Measurements from ENCODE around the gene ADGRG1. TPM values are rescaled to one million over a fixed set of nuclear protein-coding genes. Genes with fewer than 3 reads are reported as not detected.

The ADGRG1 gene
- polyA plus RNA-seq, 1 experiment = 1.1 TPM

DNA sequence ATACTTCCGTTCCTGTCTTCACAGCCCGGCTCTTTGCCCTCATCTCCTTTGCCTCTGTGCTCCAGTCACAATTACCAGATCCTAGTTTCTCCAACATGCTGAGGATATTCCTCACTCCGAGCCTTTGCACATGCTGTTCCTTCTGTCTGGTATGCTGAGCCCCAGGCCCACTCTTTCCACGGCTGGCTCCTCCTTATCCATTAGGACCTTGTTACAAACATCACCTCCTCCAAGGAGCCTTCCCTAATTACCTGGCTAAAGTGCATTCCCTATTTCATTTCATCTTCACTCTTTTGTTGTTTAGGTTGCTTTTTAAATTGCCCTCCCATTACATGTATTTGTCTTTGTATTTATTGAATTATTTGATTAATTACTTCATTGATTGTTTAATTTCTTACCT is 14.9 kb upstream of the ADGRG1 start:
- Histone ChIP-seq H3K36me3 (ENCODE audit: control insufficient read depth, insufficient read depth, low read length) (no peaks in the 10 kb centered on the region), H3K4me3 (ENCODE audit: low read depth, low read length) (no peak overlapping the region), H3K27me3 (ENCODE audit: control insufficient read depth, insufficient read depth, low read length) (peaks cover 5% of the 10 kb centered on the region; the same call in 1 of the 2 replicates)
- ChIA-PET CTCF (interaction anchor here (0.6 to 1.7 kb wide), 4 partner anchors 13 to 590 kb away, joined by 3 to 7 read pairs (median 3); no protein-coding TSS in a partner anchor), POLR2A (no interaction called here)
- DNase-seq (ENCODE audit: low read depth) = no peak
- TF ChIP-seq CTCF (IDR thresholded peaks at IDR 0.05; ENCODE audit: insufficient read depth, low read depth, low read length) = no peak

- Histone ChIP-seq H3K4me3 (ENCODE audit: low read depth, low read length) (no peak overlapping the region), H3K27me3 (ENCODE audit: control insufficient read depth, insufficient read depth, low read length) (0 out of 2 replicates have a peak, but pooled peaks cover 3% of the 10 kb centered on the region), H3K36me3 (ENCODE audit: control insufficient read depth, insufficient read depth, low read length) (no peaks in the 10 kb centered on the region)
- DNase-seq (ENCODE audit: low read depth) = no peak
- ChIA-PET POLR2A (no interaction called here), CTCF (interaction anchor here (1.3 to 1.7 kb wide), 2 partner anchors 14 to 35 kb away, joined by 4 to 7 read pairs; no protein-coding TSS in a partner anchor)
- TF ChIP-seq CTCF (IDR thresholded peaks at IDR 0.05; ENCODE audit: insufficient read depth, low read depth, low read length) = no peak
Measured at GRCh38 chr16:57614536-57614935, 13.9 kb upstream of the ADGRG1 start.

- CTCF ChIA-PET = interaction anchor here (1.3 to 1.7 kb wide), 2 partner anchors 15 to 35 kb away, joined by 4 to 7 read pairs; no protein-coding TSS in a partner anchor
- Histone ChIP-seq H3K27me3 (ENCODE audit: control insufficient read depth, insufficient read depth, low read length) (0 out of 2 replicates have a peak, but pooled peaks cover 2% of the 10 kb centered on the region), H3K36me3 (ENCODE audit: control insufficient read depth, insufficient read depth, low read length) (no peaks in the 10 kb centered on the region), H3K4me3 (ENCODE audit: low read depth, low read length) (no peak overlapping the region)
- DNase-seq (ENCODE audit: low read depth) = no peak
- no peak for TF ChIP-seq CTCF (IDR thresholded peaks at IDR 0.05; ENCODE audit: insufficient read depth, low read depth, low read length)
- POLR2A ChIA-PET = no interaction called here
Measured at GRCh38 chr16:57614944-57615343, 13.5 kb upstream of the ADGRG1 start.

GRCh38 chr16:57615813-57616212 is 12.6 kb upstream of the ADGRG1 start:
- TF ChIP-seq CTCF (IDR thresholded peaks at IDR 0.05; ENCODE audit: insufficient read depth, low read depth, low read length) = no peak
- Histone ChIP-seq H3K36me3 (ENCODE audit: control insufficient read depth, insufficient read depth, low read length) (no peaks in the 10 kb centered on the region), H3K4me3 (ENCODE audit: low read depth, low read length) (no peak overlapping the region), H3K27me3 (ENCODE audit: control insufficient read depth, insufficient read depth, low read length) (no peaks in the 10 kb centered on the region)
- DNase-seq (ENCODE audit: low read depth) = no peak
- CTCF ChIA-PET = interaction anchor here (1.3 to 2.1 kb wide), 2 partner anchors 16 to 34 kb away, joined by 4 to 6 read pairs; no protein-coding TSS in a partner anchor
- POLR2A ChIA-PET = no interaction called here

GRCh38 chr16:57616241-57616640 is 12.2 kb upstream of the ADGRG1 start:
- ChIA-PET CTCF (interaction anchor here (1.8 to 2.1 kb wide), 2 partner anchors 16 to 40 kb away, joined by 5 to 6 read pairs; no protein-coding TSS in a partner anchor), POLR2A (no interaction called here)
- TF ChIP-seq CTCF (IDR thresholded peaks at IDR 0.05; ENCODE audit: insufficient read depth, low read depth, low read length) = no peak
- no peaks in the 10 kb centered on the region for H3K36me3 ChIP-seq (ENCODE audit: control insufficient read depth, insufficient read depth, low read length)
- H3K27me3 ChIP-seq (ENCODE audit: control insufficient read depth, insufficient read depth, low read length) = no peaks in the 10 kb centered on the region
- no peak overlapping the region for H3K4me3 ChIP-seq (ENCODE audit: low read depth, low read length)
- no peak for DNase-seq (ENCODE audit: low read depth)

Measured in BJ (cell line).